ENCODE data around the gene SLC4A11.
"Not testable (repeated sequence)": the region's sequence is repeated elsewhere in the genome, so short reads cannot be mapped to it uniquely, and the experiment has no call there.

The SLC4A11 gene

GRCh38 chr20:3199976-3200755 is 38.8 kb downstream of the SLC4A11 start:
- DNase-seq = no peak

DNA sequence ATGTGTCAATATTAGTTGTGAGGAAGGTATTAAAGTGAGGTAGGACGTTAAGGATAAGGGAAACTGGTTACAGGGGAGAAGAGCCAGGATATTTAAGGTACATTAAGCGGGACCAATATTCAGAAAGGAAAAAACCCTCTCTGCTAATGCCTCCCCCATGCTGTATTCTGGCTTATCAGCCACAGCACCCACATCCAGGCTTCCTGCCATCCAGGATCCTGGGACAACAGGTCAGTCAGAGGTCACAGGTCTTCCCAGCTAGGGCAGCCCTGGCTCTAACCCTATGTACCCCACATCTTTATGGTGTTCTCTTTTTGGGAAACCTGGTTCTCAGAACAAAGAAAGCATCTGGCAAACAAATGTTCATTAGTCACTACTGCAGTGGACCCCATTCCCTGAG is 39.8 kb downstream of the SLC4A11 start:
- no peak for DNase-seq

GRCh38 chr20:3195590-3196237 is 43.3 kb downstream of the SLC4A11 start:
- no peak for DNase-seq

- no peak for DNase-seq
These were observed 44.2 kb downstream of the SLC4A11 start for GRCh38 chr20:3194617-3195280.

- DNase-seq = no peak
These were observed 45.0 kb downstream of the SLC4A11 start for GRCh38 chr20:3193806-3194616.

GRCh38 chr20:3192226-3193015 is 46.6 kb downstream of the SLC4A11 start:
- DNase-seq = no peak

- no peak for DNase-seq
These were observed 48.3 kb downstream of the SLC4A11 start for GRCh38 chr20:3190681-3191111.

GRCh38 chr20:3189561-3190131 is 49.3 kb downstream of the SLC4A11 start:
- DNase-seq = no peak

DNA sequence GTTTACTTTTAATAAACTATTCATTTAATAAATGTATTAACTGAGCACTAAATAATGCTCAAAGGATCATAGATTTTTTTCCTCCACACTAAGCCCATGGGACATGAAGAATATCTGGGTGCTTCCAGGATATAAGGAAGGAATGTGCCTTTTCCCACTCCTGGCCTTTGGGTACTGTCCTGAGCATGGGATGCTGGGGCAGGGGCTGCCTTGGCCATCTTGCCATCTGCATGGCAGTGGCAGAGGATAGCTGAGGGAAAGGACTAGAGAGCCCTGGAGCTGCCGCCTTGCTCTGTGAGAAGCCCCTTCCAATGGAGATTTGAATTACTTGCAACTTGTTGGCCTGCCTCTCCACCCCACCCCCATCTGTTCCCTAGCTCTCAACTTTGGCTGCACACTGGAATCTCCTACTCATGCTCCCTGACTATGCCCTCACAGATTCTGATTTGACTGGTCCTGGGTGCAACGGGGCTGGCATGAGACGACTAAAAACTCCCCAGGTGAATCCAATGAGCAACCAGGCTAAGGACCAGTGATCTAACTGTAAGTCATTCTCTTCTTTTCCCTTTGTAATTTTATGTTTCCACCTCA is 50.1 kb downstream of the SLC4A11 start:
- no peak for DNase-seq

DNA sequence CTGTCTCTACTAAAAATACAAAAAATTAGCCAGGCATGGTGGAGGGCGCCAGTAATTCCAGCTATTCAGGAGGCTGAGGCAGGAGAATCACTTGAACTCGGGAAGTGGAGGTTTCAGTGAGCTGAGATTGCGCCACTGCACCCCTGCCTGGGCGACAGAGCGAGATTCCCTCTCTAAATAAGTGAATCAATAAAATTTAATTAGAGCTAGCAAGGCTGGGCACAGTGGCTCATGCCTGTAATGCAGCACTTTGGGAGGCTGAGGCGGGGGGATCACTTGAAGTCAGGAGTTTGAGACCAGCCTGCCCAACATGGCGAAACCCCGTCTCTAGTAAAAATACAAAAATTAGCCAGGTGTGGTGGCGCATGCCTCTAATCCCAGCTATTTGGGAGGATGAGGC is 51.1 kb downstream of the SLC4A11 start:
- not testable (repeated sequence) for DNase-seq

GRCh38 chr20:3183896-3184612 is 54.9 kb downstream of the SLC4A11 start:
- DNase-seq = no peak

GRCh38 chr20:3182429-3182828 is 56.6 kb downstream of the SLC4A11 start:
- not testable (repeated sequence) for DNase-seq

- DNase-seq = no peak
These were observed 57.7 kb downstream of the SLC4A11 start for GRCh38 chr20:3181270-3181669.

- DNase-seq = no peak
These were observed 58.7 kb downstream of the SLC4A11 start for GRCh38 chr20:3180319-3180718.

DNA sequence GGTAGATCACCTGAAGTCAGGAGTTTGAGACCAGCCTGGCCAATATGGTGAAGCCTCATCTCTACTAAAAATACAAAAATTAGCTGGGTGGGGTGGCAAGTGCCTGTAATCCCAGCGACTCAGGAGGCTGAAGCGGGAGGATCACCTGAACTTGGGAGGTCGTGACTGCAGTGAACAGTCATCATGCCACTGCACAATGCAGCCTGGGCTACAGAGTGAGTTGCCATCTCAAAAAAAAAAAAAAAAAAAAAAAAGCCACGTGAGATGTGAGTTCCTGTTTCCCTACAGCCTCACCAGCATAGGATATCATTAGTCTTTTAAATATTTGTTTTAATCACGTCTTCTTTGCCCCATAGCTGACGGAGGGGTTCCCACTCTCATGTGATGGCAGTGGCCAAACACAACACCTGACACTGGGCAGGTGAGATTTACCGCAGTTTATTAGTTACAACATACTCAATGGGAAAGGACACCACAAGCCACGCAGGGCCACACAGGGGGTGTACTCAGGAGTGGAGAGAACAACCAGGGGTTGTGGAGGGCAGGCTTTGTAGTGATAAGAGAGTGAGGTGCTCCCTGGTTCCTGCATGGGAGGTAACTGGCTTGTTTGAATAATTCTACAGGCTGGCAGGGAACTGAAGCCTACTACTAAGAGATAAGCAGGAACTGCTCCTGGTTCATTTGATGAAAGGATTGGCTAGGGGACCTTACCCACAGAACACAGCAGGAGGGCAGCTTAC is 61.1 kb downstream of the SLC4A11 start:
- no peak for DNase-seq

Data from DMS153 (cell line).